ENCODE results near the gene DOCK4. TPM values are rescaled to one million over a fixed set of nuclear protein-coding genes. Genes with fewer than 3 reads are reported as not detected.

DOCK4 gene
- total RNA-seq, 3 donors from 2014 or later, result 31.7 to 43.3 (median 41.9) TPM

DNA sequence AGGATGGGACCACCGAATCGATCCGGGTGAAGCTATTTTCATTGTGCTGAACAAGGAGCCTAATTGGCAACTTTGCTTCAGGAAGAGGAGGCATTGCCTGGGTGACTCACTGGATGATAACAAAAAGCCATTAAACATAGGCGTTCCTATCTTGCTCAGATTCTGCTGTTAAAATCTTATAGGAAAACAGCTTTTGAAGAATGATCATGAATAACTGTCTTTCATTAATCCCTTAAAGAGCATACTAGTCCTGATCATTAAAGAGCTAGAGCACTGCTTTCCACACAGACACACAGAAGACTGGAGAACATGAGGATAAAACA lies 469.7 kb downstream of the DOCK4 start:
- H3K27me3 ChIP-seq, result no peaks in the 10 kb centered on the region
- DNase-seq (ENCODE audit: low spot score in 2 of 2), result no peak
- no peak overlapping the region for H3K27ac ChIP-seq
- no peak overlapping the region for H3K4me3 ChIP-seq
- H3K4me1 ChIP-seq, result no peaks in the 10 kb centered on the region
- no peaks in the 10 kb centered on the region for H3K9me3 ChIP-seq
- H3K36me3 ChIP-seq, result no peaks in the 10 kb centered on the region
- TF ChIP-seq, protein P1, sequence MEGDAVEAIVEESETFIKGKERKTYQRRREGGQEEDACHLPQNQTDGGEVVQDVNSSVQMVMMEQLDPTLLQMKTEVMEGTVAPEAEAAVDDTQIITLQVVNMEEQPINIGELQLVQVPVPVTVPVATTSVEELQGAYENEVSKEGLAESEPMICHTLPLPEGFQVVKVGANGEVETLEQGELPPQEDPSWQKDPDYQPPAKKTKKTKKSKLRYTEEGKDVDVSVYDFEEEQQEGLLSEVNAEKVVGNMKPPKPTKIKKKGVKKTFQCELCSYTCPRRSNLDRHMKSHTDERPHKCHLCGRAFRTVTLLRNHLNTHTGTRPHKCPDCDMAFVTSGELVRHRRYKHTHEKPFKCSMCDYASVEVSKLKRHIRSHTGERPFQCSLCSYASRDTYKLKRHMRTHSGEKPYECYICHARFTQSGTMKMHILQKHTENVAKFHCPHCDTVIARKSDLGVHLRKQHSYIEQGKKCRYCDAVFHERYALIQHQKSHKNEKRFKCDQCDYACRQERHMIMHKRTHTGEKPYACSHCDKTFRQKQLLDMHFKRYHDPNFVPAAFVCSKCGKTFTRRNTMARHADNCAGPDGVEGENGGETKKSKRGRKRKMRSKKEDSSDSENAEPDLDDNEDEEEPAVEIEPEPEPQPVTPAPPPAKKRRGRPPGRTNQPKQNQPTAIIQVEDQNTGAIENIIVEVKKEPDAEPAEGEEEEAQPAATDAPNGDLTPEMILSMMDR (IDR thresholded peaks at IDR 0.05), result no peak
- TF ChIP-seq POLR2AphosphoS5 (IDR thresholded peaks at IDR 0.05), result no peak
- intact Hi-C loops (cut with DNase I; ENCODE audit: low total_unique reads), result no loop called here

DNA sequence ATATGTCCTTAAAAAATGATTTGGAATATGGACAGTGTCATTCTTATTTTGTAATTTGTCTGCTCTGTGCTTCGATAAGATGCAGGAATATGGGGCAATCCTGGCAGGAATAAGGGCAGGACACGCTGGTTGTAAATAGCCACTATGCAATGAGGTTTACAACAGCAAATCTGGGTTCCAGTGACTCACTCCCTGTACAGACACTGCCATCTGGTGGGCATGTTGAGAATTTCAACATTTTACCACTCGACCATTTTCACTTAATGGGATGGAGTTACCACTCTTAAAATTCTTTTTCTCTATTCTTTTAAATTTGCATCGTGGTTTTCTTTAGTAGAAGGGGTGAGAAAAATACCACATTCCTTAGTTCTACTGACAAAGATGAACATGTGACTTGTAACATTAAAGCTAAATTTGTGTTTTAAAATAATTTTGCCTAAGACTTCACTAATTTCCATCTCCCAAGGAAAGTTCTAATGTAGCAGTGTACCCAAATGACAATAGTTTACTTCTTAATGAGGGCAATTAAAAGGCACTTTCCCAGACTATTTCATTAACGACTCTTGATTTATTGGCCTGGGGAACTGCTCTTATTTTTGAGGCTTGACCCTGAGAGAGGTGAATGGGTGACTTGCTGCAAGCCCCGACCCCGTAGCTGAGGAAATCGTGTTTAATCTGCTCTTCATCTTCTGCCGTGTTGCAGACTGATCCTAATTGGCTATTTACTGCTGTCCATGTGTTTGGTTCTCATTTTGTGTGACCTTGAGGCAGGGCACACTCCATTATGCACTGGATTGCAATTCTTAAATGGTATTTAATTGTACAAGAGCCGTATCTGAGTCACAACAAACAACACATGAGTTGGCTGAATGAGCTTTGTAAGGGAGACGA lies 470.3 kb downstream of the DOCK4 start:
- Histone ChIP-seq H3K9me3 (no peaks in the 10 kb centered on the region), H3K27me3 (no peaks in the 10 kb centered on the region), H3K4me3 (no peak overlapping the region), H3K36me3 (no peaks in the 10 kb centered on the region), H3K27ac (no peak overlapping the region), H3K4me1 (no peaks in the 10 kb centered on the region)
- TF ChIP-seq POLR2AphosphoS5 (IDR thresholded peaks at IDR 0.05), result no peak
- no peak for TF ChIP-seq POLR2A (IDR thresholded peaks at IDR 0.05)
- TF ChIP-seq, protein P1 (IDR thresholded peaks at IDR 0.05), result peak; percentile 74 to 82 (median 78)
- peak in 1 of 2 donors; percentile 26 for DNase-seq (ENCODE audit: low spot score in 2 of 2)
- intact Hi-C loops (cut with DNase I; ENCODE audit: low total_unique reads), result no loop called here

DNA sequence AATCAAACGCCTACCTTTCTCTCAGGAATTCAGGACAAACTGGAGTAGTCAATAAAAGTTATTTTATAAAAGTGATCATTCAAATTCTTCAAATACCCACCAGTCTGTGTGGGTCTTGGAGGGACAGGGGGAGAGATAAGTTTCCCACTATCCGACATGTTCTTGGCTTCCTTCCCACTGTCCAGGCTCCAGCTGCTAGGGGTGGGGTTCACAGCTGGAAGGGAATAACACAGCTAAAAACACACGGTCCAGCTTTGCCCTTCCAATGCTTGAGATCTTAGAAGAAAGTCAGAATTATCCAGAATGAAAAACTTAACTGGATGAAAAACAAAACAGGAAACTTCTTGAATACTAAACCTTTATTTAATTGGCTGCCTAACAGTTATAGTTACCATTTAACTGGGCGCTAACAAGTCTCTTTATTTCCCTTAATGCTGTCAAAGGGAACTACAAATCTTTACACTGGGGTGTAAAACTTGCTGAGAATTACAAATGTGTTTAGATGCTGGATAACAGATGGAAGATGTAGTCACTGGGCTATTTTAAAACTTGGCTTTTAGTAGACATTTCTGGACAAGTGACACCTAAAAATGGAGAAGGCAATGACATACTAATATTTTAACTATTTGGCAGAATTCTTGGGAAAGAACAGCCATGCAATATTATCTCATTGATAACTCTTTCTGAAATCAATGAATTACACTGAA lies 471.1 kb downstream of the DOCK4 start:
- TF ChIP-seq POLR2AphosphoS5 (IDR thresholded peaks at IDR 0.05) (no peak), POLR2A (IDR thresholded peaks at IDR 0.05) (no peak)
- TF ChIP-seq, protein P1 (IDR thresholded peaks at IDR 0.05), result no peak
- Histone ChIP-seq H3K27me3 (no peaks in the 10 kb centered on the region), H3K4me1 (no peaks in the 10 kb centered on the region), H3K4me3 (no peak overlapping the region), H3K36me3 (no peaks in the 10 kb centered on the region), H3K27ac (no peak overlapping the region), H3K9me3 (no peaks in the 10 kb centered on the region)
- intact Hi-C loops (cut with DNase I; ENCODE audit: low total_unique reads), result no loop called here
- no peak for DNase-seq (ENCODE audit: low spot score in 2 of 2)

DNA sequence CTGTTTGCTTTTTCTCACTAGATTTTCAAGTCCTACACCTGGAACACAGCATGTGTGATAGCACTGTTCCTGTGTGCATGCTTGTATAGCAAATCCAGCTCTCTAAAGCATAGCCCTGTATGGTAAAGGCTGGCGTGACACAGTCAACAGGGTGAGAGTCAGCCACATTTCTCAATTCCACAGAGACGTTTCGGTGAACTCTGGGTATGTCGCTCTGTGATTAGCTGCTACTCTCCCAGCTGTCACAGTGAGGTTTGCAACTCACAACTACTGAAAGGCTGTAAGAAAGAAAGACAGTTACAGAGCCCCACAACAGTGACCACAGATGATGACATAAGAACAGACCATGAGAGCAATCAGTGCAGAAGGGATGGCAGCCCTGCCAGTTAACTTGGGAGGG lies 473.3 kb downstream of the DOCK4 start:
- peaks cover 6% of the 10 kb centered on the region for H3K36me3 ChIP-seq
- no peak for DNase-seq (ENCODE audit: low spot score in 2 of 2)
- no peaks in the 10 kb centered on the region for H3K9me3 ChIP-seq
- no peaks in the 10 kb centered on the region for H3K27me3 ChIP-seq
- intact Hi-C loops (cut with DNase I; ENCODE audit: low total_unique reads), result no loop called here
- H3K27ac ChIP-seq, result no peak overlapping the region
- H3K4me3 ChIP-seq, result no peak overlapping the region
- no peaks in the 10 kb centered on the region for H3K4me1 ChIP-seq
- TF ChIP-seq POLR2AphosphoS5 (IDR thresholded peaks at IDR 0.05) (no peak), POLR2A (IDR thresholded peaks at IDR 0.05) (no peak)
- TF ChIP-seq, protein P1 (IDR thresholded peaks at IDR 0.05), result no peak
